PFSK-1 (cell line): ENCODE measurements around the gene ZNF253.

ENCODE experiments used
- FOXP2 ChIP-seq: optimal IDR thresholded peaks from 2 replicates; pipeline ENCODE3; 2011; ENCODE audit warnings: borderline replicate concordance, control low read depth, inconsistent platforms; ENCODE audit not compliant: insufficient read depth; ENCODE audit errors: extremely low read length, extremely low read depth
- POLR2AphosphoS5 ChIP-seq: IDR thresholded peaks from 2 replicates; pipeline ENCODE4 v1.6.1; 2012; ENCODE audit warnings: low read depth, mild to moderate bottlenecking, control low read depth, low read length, moderate library complexity
- SIN3A ChIP-seq: IDR thresholded peaks from 2 replicates; pipeline ENCODE4 v1.6.1; 2012; ENCODE audit warnings: mild to moderate bottlenecking, low read length, moderate library complexity, borderline replicate concordance; ENCODE audit not compliant: insufficient read depth
- TAF1 ChIP-seq: IDR thresholded peaks from 2 replicates; pipeline ENCODE4 v1.6.1; 2012; ENCODE audit warnings: low read length, control low read depth, borderline replicate concordance; ENCODE audit not compliant: insufficient read depth
- TF ChIP-seq, protein P1 (sequence below), 2 experiments: IDR thresholded peaks; 2 replicates each; pipeline versions ENCODE4 v1.6.1 to v1.8.0; 2011 to 2012; ENCODE audit warnings: low read depth in 2 of 2, low read length in 2 of 2, control low read depth in 1 of 2, inconsistent platforms in 1 of 2, mild to moderate bottlenecking in 1 of 2, moderate library complexity in 1 of 2; ENCODE audit not compliant: insufficient read depth in 1 of 2

The ZNF253 gene

DNA sequence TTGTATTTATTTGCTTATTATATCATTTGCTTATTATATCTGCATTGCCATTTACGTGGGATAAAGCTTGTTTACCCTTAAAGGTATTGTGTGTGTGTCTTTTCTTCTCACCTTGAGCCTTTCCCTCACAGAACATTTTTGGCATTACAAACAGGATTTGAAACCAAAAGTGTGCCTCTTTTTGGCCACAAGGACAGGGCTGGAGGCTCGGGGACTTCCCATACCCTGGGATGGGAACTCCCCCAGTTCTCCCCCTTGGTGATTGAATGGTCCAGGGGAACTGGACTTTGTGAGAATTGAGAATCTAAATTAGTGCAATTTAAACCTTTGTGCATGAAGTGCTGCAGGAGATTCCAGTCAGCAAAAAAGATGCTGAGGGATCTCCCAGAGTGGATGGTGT lies 41.8 kb upstream of the ZNF253 start:
- TF ChIP-seq SIN3A: no peak
- TF ChIP-seq, protein P1, sequence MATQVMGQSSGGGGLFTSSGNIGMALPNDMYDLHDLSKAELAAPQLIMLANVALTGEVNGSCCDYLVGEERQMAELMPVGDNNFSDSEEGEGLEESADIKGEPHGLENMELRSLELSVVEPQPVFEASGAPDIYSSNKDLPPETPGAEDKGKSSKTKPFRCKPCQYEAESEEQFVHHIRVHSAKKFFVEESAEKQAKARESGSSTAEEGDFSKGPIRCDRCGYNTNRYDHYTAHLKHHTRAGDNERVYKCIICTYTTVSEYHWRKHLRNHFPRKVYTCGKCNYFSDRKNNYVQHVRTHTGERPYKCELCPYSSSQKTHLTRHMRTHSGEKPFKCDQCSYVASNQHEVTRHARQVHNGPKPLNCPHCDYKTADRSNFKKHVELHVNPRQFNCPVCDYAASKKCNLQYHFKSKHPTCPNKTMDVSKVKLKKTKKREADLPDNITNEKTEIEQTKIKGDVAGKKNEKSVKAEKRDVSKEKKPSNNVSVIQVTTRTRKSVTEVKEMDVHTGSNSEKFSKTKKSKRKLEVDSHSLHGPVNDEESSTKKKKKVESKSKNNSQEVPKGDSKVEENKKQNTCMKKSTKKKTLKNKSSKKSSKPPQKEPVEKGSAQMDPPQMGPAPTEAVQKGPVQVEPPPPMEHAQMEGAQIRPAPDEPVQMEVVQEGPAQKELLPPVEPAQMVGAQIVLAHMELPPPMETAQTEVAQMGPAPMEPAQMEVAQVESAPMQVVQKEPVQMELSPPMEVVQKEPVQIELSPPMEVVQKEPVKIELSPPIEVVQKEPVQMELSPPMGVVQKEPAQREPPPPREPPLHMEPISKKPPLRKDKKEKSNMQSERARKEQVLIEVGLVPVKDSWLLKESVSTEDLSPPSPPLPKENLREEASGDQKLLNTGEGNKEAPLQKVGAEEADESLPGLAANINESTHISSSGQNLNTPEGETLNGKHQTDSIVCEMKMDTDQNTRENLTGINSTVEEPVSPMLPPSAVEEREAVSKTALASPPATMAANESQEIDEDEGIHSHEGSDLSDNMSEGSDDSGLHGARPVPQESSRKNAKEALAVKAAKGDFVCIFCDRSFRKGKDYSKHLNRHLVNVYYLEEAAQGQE (IDR thresholded peaks at IDR 0.05; ENCODE audit: insufficient read depth in 1 of 2, low read depth in 2 of 2, low read length in 2 of 2): no peak
- TF ChIP-seq FOXP2: no peak
- TF ChIP-seq TAF1: no peak
- TF ChIP-seq POLR2AphosphoS5: no peak

DNA sequence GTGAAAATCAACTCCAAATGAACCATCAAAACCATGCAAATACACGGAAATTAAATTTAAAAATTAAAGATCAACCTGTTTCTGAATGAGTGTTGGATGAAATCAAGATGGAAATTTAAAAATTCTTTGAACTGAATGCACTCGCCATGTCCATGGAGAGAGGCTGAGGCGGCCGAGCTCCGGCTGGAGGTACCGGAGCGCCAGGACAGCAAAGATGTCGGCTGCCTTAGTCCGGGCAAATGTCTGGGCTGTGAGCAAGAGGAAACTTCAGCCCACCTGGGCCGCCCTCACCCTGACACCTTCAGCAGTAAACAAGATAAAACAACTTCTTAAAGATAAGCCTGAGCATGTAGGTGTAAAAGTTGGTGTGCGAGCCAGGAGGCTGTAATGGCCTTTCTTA lies 38.8 kb upstream of the ZNF253 start:
- TF ChIP-seq POLR2AphosphoS5 (no peak), TAF1 (no peak), SIN3A (no peak)
- TF ChIP-seq, protein P1 (IDR thresholded peaks at IDR 0.05; ENCODE audit: insufficient read depth in 1 of 2, low read depth in 2 of 2, low read length in 2 of 2): no peak

DNA sequence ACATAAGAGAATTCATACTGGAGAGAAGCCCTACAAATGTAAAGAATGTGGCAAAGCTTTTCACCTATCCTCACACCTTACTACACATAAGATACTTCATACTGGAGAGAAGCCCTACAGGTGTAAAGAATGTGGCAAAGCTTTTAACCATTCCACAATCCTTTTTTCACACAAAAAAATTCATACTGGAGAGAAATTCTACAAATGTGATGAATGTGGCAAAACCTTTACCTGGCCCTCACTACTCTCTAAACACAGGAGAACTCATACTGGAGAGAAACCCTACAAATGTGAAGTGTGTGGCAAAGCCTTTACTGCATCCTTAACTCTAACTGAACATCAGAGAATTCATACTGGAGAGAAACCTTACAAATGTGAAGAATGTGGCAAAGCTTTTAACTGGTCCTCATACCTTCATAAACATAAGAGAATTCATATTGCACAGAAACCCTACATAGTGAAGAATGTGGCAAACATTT lies 30.1 kb upstream of the ZNF253 start:
- TF ChIP-seq SIN3A (no peak), TAF1 (no peak), POLR2AphosphoS5 (no peak), FOXP2 (no peak)
- TF ChIP-seq, protein P1 (IDR thresholded peaks at IDR 0.05; ENCODE audit: insufficient read depth in 1 of 2, low read depth in 2 of 2, low read length in 2 of 2): no peak

DNA sequence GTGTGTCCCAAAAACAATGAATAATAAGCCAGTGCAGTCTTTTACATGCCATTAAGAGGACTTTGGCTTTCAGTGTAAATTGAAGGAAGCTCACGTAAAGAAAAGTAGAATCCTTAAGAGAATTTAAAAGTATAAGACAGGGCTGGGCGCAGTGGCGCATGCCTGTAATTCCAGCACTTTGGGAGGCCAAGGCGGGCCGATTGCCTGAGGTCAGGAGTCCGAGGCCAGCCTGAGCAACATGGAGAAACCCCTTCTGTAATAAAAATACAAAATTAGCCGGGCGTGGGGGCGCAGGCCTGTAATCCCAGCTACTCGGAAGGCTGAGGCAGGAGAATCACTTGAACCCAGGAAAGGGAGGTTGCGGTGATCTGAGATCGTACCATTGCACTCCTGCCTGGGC lies 17.9 kb upstream of the ZNF253 start:
- TF ChIP-seq FOXP2: no peak
- TF ChIP-seq TAF1: no peak
- TF ChIP-seq, protein P1 (IDR thresholded peaks at IDR 0.05; ENCODE audit: insufficient read depth in 1 of 2, low read depth in 2 of 2, low read length in 2 of 2): no peak
- TF ChIP-seq POLR2AphosphoS5: no peak
- no peak for TF ChIP-seq SIN3A

DNA sequence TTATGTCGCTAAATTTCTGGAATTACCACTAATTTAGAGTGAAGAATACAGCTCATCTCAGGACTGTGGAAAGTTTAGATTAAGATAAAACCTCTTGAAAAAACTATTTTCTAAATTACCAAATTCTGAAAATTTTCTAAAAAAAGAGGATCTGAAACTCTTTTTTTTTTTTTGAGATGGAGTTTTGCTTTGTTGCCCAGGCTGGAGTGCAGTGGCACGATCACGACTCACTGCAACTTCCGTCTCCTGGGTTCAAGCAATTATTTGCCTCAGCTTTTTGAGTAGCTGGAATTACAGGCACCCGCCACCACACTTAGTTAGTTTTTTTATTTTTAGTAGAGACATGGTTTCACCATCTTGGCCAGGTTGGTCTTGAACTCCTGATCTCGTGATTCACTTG lies 16.6 kb upstream of the ZNF253 start:
- TF ChIP-seq POLR2AphosphoS5: no peak
